ENCODE results near the gene RNFT1. TPM values are rescaled to one million over a fixed set of nuclear protein-coding genes. Genes with fewer than 3 reads are reported as not detected.
"Not testable (repeated sequence)": the region's sequence is repeated elsewhere in the genome, so short reads cannot be mapped to it uniquely, and the experiment has no call there.

The RNFT1 gene
- total RNA-seq (15.1 TPM), polyA plus RNA-seq (ENCODE audit: insufficient read depth, low read depth, low replicate concordance) (6.0 TPM)
- long read RNA-seq, donor 1, transcript RNFT1-201 (9 exons, 2,101 nt) = major isoform, 6 of 15 reads
- long read RNA-seq, donor 1, partial matches to known transcripts = 6 of 15 reads
- long read RNA-seq, donor 1, other reads (novel, unspliced or antisense) = 0 of 15 reads
- long read RNA-seq, donor 2, partial matches to known transcripts = 0 of 7 reads
- long read RNA-seq, donor 2, other reads (novel, unspliced or antisense) = 0 of 7 reads
- long read RNA-seq, donor 3, transcript RNFT1-201 (9 exons, 2,101 nt) = major isoform, 6 of 15 reads
- long read RNA-seq, donor 3, partial matches to known transcripts = 7 of 15 reads
- long read RNA-seq, donor 3, other reads (novel, unspliced or antisense) = 0 of 15 reads
- long read RNA-seq, donor 4, transcript RNFT1-201 (9 exons, 2,101 nt) = major isoform, 6 of 10 reads
- long read RNA-seq, donor 4, partial matches to known transcripts = 0 of 10 reads
- long read RNA-seq, donor 4, other reads (novel, unspliced or antisense) = 0 of 10 reads
- long read RNA-seq, donor 5 = 0 reads
- long read RNA-seq, donor 6, transcript RNFT1-201 (9 exons, 2,101 nt) = major isoform, 5 of 20 reads
- long read RNA-seq, donor 6, partial matches to known transcripts = 13 of 20 reads
- long read RNA-seq, donor 6, other reads (novel, unspliced or antisense) = 0 of 20 reads
- long read RNA-seq, donor 7, transcript RNFT1-201 (9 exons, 2,101 nt) = major isoform, 5 of 12 reads
- long read RNA-seq, donor 7, partial matches to known transcripts = 2 of 12 reads
- long read RNA-seq, donor 7, other reads (novel, unspliced or antisense) = 3 of 12 reads
- long read RNA-seq, donor 8, partial matches to known transcripts = 0 of 7 reads
- long read RNA-seq, donor 8, other reads (novel, unspliced or antisense) = 0 of 7 reads
- long read RNA-seq, donor 9, partial matches to known transcripts = 0 of 5 reads
- long read RNA-seq, donor 9, other reads (novel, unspliced or antisense) = 0 of 5 reads
- long read RNA-seq, donor 10, partial matches to known transcripts = 7 of 12 reads
- long read RNA-seq, donor 10, other reads (novel, unspliced or antisense) = 0 of 12 reads

- peaks cover 2 to 8% (median 2%) of the 10 kb centered on the region in 3 donors for H3K4me1 ChIP-seq (ENCODE audit: control insufficient read depth in 2 of 3, insufficient read depth in 2 of 3, low read depth in 1 of 3, low read length in 3 of 3)
- H3K9ac ChIP-seq (ENCODE audit: low read length in 3 of 3) = peak within 1 kb of the TSS; percentile 68 to 90 (median 86)
- peak within 1 kb of the TSS; percentile 92 to 98 (median 93) for H3K4me3 ChIP-seq (ENCODE audit: low read length in 3 of 3)
- FAIRE-seq = no peak
- no peaks in the 10 kb centered on the region for H3K36me3 ChIP-seq (ENCODE audit: control insufficient read depth in 2 of 3, insufficient read depth in 3 of 3, low read length in 3 of 3)
- no peaks in the 10 kb centered on the region for H3K9me3 ChIP-seq (ENCODE audit: control insufficient read depth in 2 of 3, insufficient read depth in 1 of 3, low read length in 3 of 3)
- DNase-seq = peak; percentile 87 to 95 (median 94)
- no peaks in the 10 kb centered on the region for H3K27me3 ChIP-seq (ENCODE audit: control insufficient read depth, insufficient read depth, low read length)
- peak within 1 kb of the TSS; percentile 92 to 94 for H3K27ac ChIP-seq (ENCODE audit: low read depth in 2 of 2, low read length in 2 of 2)
- TF ChIP-seq CTCF (IDR thresholded peaks at IDR 0.05; ENCODE audit: borderline replicate concordance, extremely low read depth, insufficient read depth) = no peak
- intact Hi-C loops (cut with DNase I) = no loop called here
Observed at GRCh38 chr17:59964482-59965328, at the start of gene RNFT1. Gene RNFT1, minus strand, starts transcription at chr17:59964740. Its CDS starts 77 bp downstream, at chr17:59964663.

- H3K9me3 ChIP-seq (ENCODE audit: control insufficient read depth in 2 of 3, insufficient read depth in 1 of 3, low read length in 3 of 3); H3K9ac ChIP-seq (ENCODE audit: low read length in 3 of 3); H3K27ac ChIP-seq (ENCODE audit: low read depth in 2 of 2, low read length in 2 of 2); H3K36me3 ChIP-seq (ENCODE audit: control insufficient read depth in 2 of 3, insufficient read depth in 3 of 3, low read length in 3 of 3); H3K4me1 ChIP-seq (ENCODE audit: control insufficient read depth in 2 of 3, insufficient read depth in 2 of 3, low read depth in 1 of 3, low read length in 3 of 3); FAIRE-seq; H3K4me3 ChIP-seq (ENCODE audit: low read length in 3 of 3); H3K27me3 ChIP-seq (ENCODE audit: control insufficient read depth, insufficient read depth, low read length); DNase-seq; intact Hi-C loops (cut with DNase I): not testable (repeated sequence)
Observed at GRCh38 chr17:60009326-60009725, 44.8 kb upstream of the RNFT1 start.

- H3K27ac ChIP-seq (ENCODE audit: low read depth in 2 of 2, low read length in 2 of 2); H3K9me3 ChIP-seq (ENCODE audit: control insufficient read depth in 2 of 3, insufficient read depth in 1 of 3, low read length in 3 of 3); H3K36me3 ChIP-seq (ENCODE audit: control insufficient read depth in 2 of 3, insufficient read depth in 3 of 3, low read length in 3 of 3); DNase-seq; FAIRE-seq; intact Hi-C loops (cut with DNase I); H3K27me3 ChIP-seq (ENCODE audit: control insufficient read depth, insufficient read depth, low read length); H3K4me3 ChIP-seq (ENCODE audit: low read length in 3 of 3); H3K4me1 ChIP-seq (ENCODE audit: control insufficient read depth in 2 of 3, insufficient read depth in 2 of 3, low read depth in 1 of 3, low read length in 3 of 3); H3K9ac ChIP-seq (ENCODE audit: low read length in 3 of 3): not testable (repeated sequence)
Observed at GRCh38 chr17:60008377-60008776, 43.8 kb upstream of the RNFT1 start.

GRCh38 chr17:60006160-60006559 is 41.6 kb upstream of the RNFT1 start:
- TF ChIP-seq CTCF (IDR thresholded peaks at IDR 0.05; ENCODE audit: borderline replicate concordance, extremely low read depth, insufficient read depth) = no peak
- no peak overlapping the region for H3K4me3 ChIP-seq (ENCODE audit: low read length in 3 of 3)
- H3K9ac ChIP-seq (ENCODE audit: low read length in 3 of 3) = no peak overlapping the region
- no peaks in the 10 kb centered on the region for H3K36me3 ChIP-seq (ENCODE audit: control insufficient read depth in 2 of 3, insufficient read depth in 3 of 3, low read length in 3 of 3)
- FAIRE-seq (no peak), DNase-seq (no peak)
- H3K27ac ChIP-seq (ENCODE audit: low read depth in 2 of 2, low read length in 2 of 2) = no peak overlapping the region
- no peaks in the 10 kb centered on the region for H3K4me1 ChIP-seq (ENCODE audit: control insufficient read depth in 2 of 3, insufficient read depth in 2 of 3, low read depth in 1 of 3, low read length in 3 of 3)
- no peaks in the 10 kb centered on the region for H3K27me3 ChIP-seq (ENCODE audit: control insufficient read depth, insufficient read depth, low read length)
- H3K9me3 ChIP-seq (ENCODE audit: control insufficient read depth in 2 of 3, insufficient read depth in 1 of 3, low read length in 3 of 3) = no peaks in the 10 kb centered on the region
- intact Hi-C loops (cut with DNase I) = no loop called here

GRCh38 chr17:60004561-60004960 is 40.0 kb upstream of the RNFT1 start:
- H3K9ac ChIP-seq (ENCODE audit: low read length in 3 of 3); H3K27ac ChIP-seq (ENCODE audit: low read depth in 2 of 2, low read length in 2 of 2); H3K4me1 ChIP-seq (ENCODE audit: control insufficient read depth in 2 of 3, insufficient read depth in 2 of 3, low read depth in 1 of 3, low read length in 3 of 3); H3K36me3 ChIP-seq (ENCODE audit: control insufficient read depth in 2 of 3, insufficient read depth in 3 of 3, low read length in 3 of 3); H3K27me3 ChIP-seq (ENCODE audit: control insufficient read depth, insufficient read depth, low read length); H3K9me3 ChIP-seq (ENCODE audit: control insufficient read depth in 2 of 3, insufficient read depth in 1 of 3, low read length in 3 of 3); H3K4me3 ChIP-seq (ENCODE audit: low read length in 3 of 3); DNase-seq; FAIRE-seq; intact Hi-C loops (cut with DNase I): not testable (repeated sequence)

GRCh38 chr17:60002405-60002804 is 37.9 kb upstream of the RNFT1 start:
- DNase-seq; H3K9ac ChIP-seq (ENCODE audit: low read length in 3 of 3); H3K4me3 ChIP-seq (ENCODE audit: low read length in 3 of 3); H3K36me3 ChIP-seq (ENCODE audit: control insufficient read depth in 2 of 3, insufficient read depth in 3 of 3, low read length in 3 of 3); H3K27ac ChIP-seq (ENCODE audit: low read depth in 2 of 2, low read length in 2 of 2); intact Hi-C loops (cut with DNase I); H3K4me1 ChIP-seq (ENCODE audit: control insufficient read depth in 2 of 3, insufficient read depth in 2 of 3, low read depth in 1 of 3, low read length in 3 of 3); H3K27me3 ChIP-seq (ENCODE audit: control insufficient read depth, insufficient read depth, low read length); H3K9me3 ChIP-seq (ENCODE audit: control insufficient read depth in 2 of 3, insufficient read depth in 1 of 3, low read length in 3 of 3); FAIRE-seq: not testable (repeated sequence)
